Sigmoid colon (tissue), 7 donors: ENCODE measurements around the gene MFSD2B. TPM values are rescaled to one million over a fixed set of nuclear protein-coding genes. Genes with fewer than 3 reads are reported as not detected.

ENCODE experiments used
- DNase-seq: peaks from one replicate; pipeline ENCODE4 v3.0.0-alpha.2; 2019
- H3K27ac ChIP-seq, 4 donors: fragments of 200-600 bp; sonication (generic); one replicate each; pipeline ENCODE4 v1.5.1; 2016 to 2019; ENCODE audit warnings: mild to moderate bottlenecking in 1 of 4
- H3K27me3 ChIP-seq, 3 donors: fragments of 200-600 bp; sonication (generic); one replicate each; pipeline ENCODE4 v1.5.1; 2019; ENCODE audit warnings: mild to moderate bottlenecking in 1 of 3
- H3K36me3 ChIP-seq, 4 donors: fragments of 200-600 bp; sonication (generic); one replicate each; pipeline ENCODE4 v1.5.1; 2016 to 2019
- H3K4me1 ChIP-seq, 4 donors: fragments of 200-600 bp; sonication (generic); one replicate each; pipeline ENCODE4 v1.5.1; 2017 to 2019
- H3K4me3 ChIP-seq, 4 donors: fragments of 200-600 bp; sonication (generic); one replicate each; pipeline ENCODE4 v1.5.1; 2017 to 2019; ENCODE audit warnings: mild to moderate bottlenecking in 2 of 4, moderate library complexity in 1 of 4
- H3K9me3 ChIP-seq, 4 donors: fragments of 200-600 bp in 3 of 4; sonication (generic) in 3 of 4; one replicate each; pipeline versions ENCODE4 v1.5.1 to v1.6.1; 2013 to 2019
- CTCF ChIP-seq, 4 experiments: fragments of 450-650 bp in 3 of 4; fragments of 200-600 bp in 1 of 4; IDR thresholded peaks; one replicate each; pipeline ENCODE4 v1.5.1; 2016 to 2019; ENCODE audit warnings: antibody characterized with exemption in 4 of 4, mild to moderate bottlenecking in 3 of 4, moderate library complexity in 2 of 4
- EP300 ChIP-seq, 4 donors: sonication (generic); formaldehyde crosslinking; IDR thresholded peaks; one replicate each; pipeline ENCODE4 v1.6.1; 2017; ENCODE audit warnings: antibody characterized with exemption in 4 of 4
- POLR2A ChIP-seq, 2 donors: fragments of 450-650 bp; IDR thresholded peaks; one replicate each; pipeline ENCODE4 v1.6.1; 2016; ENCODE audit warnings: antibody characterized with exemption in 2 of 2, mild to moderate bottlenecking in 2 of 2, moderate library complexity in 2 of 2
- POLR2AphosphoS5 ChIP-seq, 4 donors: sonication (generic); formaldehyde crosslinking; IDR thresholded peaks; one replicate each; pipeline ENCODE4 v1.6.1; 2017; ENCODE audit warnings: antibody characterized with exemption in 4 of 4
- WGBS, 2 donors: extraction: QIAGEN DNeasy Blood & Tissue Kit; methylation state at CpG; one replicate each; pipeline ENCODE4 v1.1.7; 2013; 5-methylcytosine and 5-hydroxymethylcytosine counted together
- intact Hi-C: fragments of 100-400 bp; cut with DNase I; formaldehyde crosslinking; loops from one replicate; pipeline ENCODE4 v1.15.1; 2023
- polyA plus RNA-seq, 3 donors: library from polyadenylated mRNA; stranded (reverse); fragments of 200-250 nt; gene quantifications; one replicate each; pipeline ENCODE4 v1.2.3, GENCODE V29; 2013
- small RNA-seq, 3 donors: library from RNA; depleted of rRNA; stranded (forward); fragments of <200 nt; gene quantifications; one replicate each; pipeline ENCODE3, GENCODE V24; 2016
- total RNA-seq, 4 donors: library from RNA; depleted of rRNA; stranded (reverse); fragments of >200 nt; gene quantifications; one replicate each; pipeline ENCODE4 v1.1.0, GENCODE V29; 2016
- donor health status: healthy with polysubstance abuse.
- donor health status: Bipolar disorder and iron deficiency.
- donor health status: healthy.

MFSD2B gene
- total and polyA plus RNA-seq, 7 donors = 0.10 TPM; not detected in 6

GRCh38 chr2:24072259-24072658, 62.4 kb downstream of the MFSD2B start:
- TF ChIP-seq CTCF (IDR thresholded peaks at IDR 0.05) (no peak), POLR2A (IDR thresholded peaks at IDR 0.05) (no peak), EP300 (IDR thresholded peaks at IDR 0.05) (no peak), POLR2AphosphoS5 (IDR thresholded peaks at IDR 0.05) (no peak)

GRCh38 chr2:24073816-24074215, 63.9 kb downstream of the MFSD2B start:
- peaks cover 0 to 54% (median 6%) of the 10 kb centered on the region in 4 donors for H3K36me3 ChIP-seq
- H3K27me3 ChIP-seq = no peaks in the 10 kb centered on the region
- no peak for DNase-seq
- H3K4me3 ChIP-seq = no peak overlapping the region
- 91 to 92% methylated on average over 6 of the region's 6 CpGs for WGBS, 2 donors
- H3K9me3 ChIP-seq = no peaks in the 10 kb centered on the region
- intact Hi-C loops = no loop called here
- TF ChIP-seq CTCF (IDR thresholded peaks at IDR 0.05) = no peak
- TF ChIP-seq POLR2AphosphoS5 (IDR thresholded peaks at IDR 0.05) = no peak
- no peak for TF ChIP-seq EP300 (IDR thresholded peaks at IDR 0.05)
- no peak for TF ChIP-seq POLR2A (IDR thresholded peaks at IDR 0.05)
- no peak overlapping the region for H3K27ac ChIP-seq
- peaks cover 0 to 22% (median 20%) of the 10 kb centered on the region in 4 donors for H3K4me1 ChIP-seq

More at GRCh38 chr2:24072259-24072658, 62.4 kb downstream of the MFSD2B start:
- DNase-seq = no peak
- no peaks in the 10 kb centered on the region for H3K27me3 ChIP-seq
- intact Hi-C loops = no loop called here
- H3K9me3 ChIP-seq = no peaks in the 10 kb centered on the region
- WGBS, 2 donors = 89 to 95% methylated on average over 4 of the region's 4 CpGs
- peaks cover 0 to 15% (median 13%) of the 10 kb centered on the region in 4 donors for H3K4me1 ChIP-seq
- H3K27ac ChIP-seq = no peak overlapping the region
- peaks cover 3 to 70% (median 9%) of the 10 kb centered on the region in 4 donors for H3K36me3 ChIP-seq
- H3K4me3 ChIP-seq = no peak overlapping the region

- Histone ChIP-seq H3K36me3 (peaks cover 0 to 48% (median 6%) of the 10 kb centered on the region in 4 donors), H3K9me3 (no peaks in the 10 kb centered on the region), H3K27me3 (no peaks in the 10 kb centered on the region), H3K4me1 (peaks cover 0 to 22% (median 20%) of the 10 kb centered on the region in 4 donors), H3K4me3 (peak overlapping the region in 3 of 4 donors; percentile 52 to 88 (median 69)), H3K27ac (peak overlapping the region; percentile 91 to 96 (median 92))
- intact Hi-C loops = loop anchor here (5.0 kb wide), 1 partner anchor 417 kb away; the partner anchor contains the start of gene NCOA1
- TF ChIP-seq EP300 (IDR thresholded peaks at IDR 0.05) (no peak), POLR2AphosphoS5 (IDR thresholded peaks at IDR 0.05) (no peak), POLR2A (IDR thresholded peaks at IDR 0.05) (no peak), CTCF (IDR thresholded peaks at IDR 0.05) (no peak)
- no peak for DNase-seq
- 66 to 68% methylated on average over 5 of the region's 5 CpGs for WGBS, 2 donors
Measured at GRCh38 chr2:24075259-24075658, 65.4 kb downstream of the MFSD2B start.

Small RNA genes within 50 kb of the gene (small RNA-seq; reads per million reads assigned to genes)
- gene RN7SL610P (0 reads per million in 3 donors), gene RNU6-370P (0 reads per million in 3 donors)

Other genes starting within 250 kb of the MFSD2B start
- gene ATAD2B, start 83.0 kb upstream of the MFSD2B start, total RNA-seq = 10 to 100 TPM; 19.7 to 22.5 (median 21.0) TPM
- 1 to 10 TPM; 2.4 to 5.8 (median 3.5) TPM for gene ATAD2B, start 83.0 kb upstream of the MFSD2B start, polyA plus RNA-seq
- gene UBXN2A, start 69.6 kb upstream of the MFSD2B start, total RNA-seq = 10 to 100 TPM; 15.0 to 21.2 (median 16.3) TPM
- gene UBXN2A, start 69.6 kb upstream of the MFSD2B start, polyA plus RNA-seq = 10 to 100 TPM in 1 of 3 donors, 1 to 10 TPM in 2; 8.1 to 11.4 (median 9.5) TPM
- 10 to 100 TPM in 1 of 4 donors, 1 to 10 TPM in 3; 3.1 to 10.0 (median 6.6) TPM for gene WDCP, start 37.3 kb downstream of the MFSD2B start, total RNA-seq
- 1 to 10 TPM; 1.2 to 3.7 (median 1.8) TPM for gene WDCP, start 37.3 kb downstream of the MFSD2B start, polyA plus RNA-seq
- 1 to 10 TPM; 3.1 to 8.0 (median 5.7) TPM for gene FKBP1B, start 39.7 kb downstream of the MFSD2B start, total RNA-seq
- gene FKBP1B, start 39.7 kb downstream of the MFSD2B start, polyA plus RNA-seq = 10 to 100 TPM; 19.3 to 43.7 (median 30.6) TPM
- 100 to 1,000 TPM in 3 of 4 donors, 10 to 100 TPM in 1; 95.6 to 140 (median 135) TPM for gene SF3B6, start 66.2 kb downstream of the MFSD2B start, total RNA-seq
- 100 to 1,000 TPM; 163 to 255 (median 183) TPM for gene SF3B6, start 66.2 kb downstream of the MFSD2B start, polyA plus RNA-seq
- gene TP53I3, start 74.7 kb downstream of the MFSD2B start, total RNA-seq = 10 to 100 TPM in 2 of 4 donors, 1 to 10 TPM in 2; 3.6 to 27.7 (median 16.8) TPM
- gene TP53I3, start 74.7 kb downstream of the MFSD2B start, polyA plus RNA-seq = 100 to 1,000 TPM in 1 of 3 donors, 10 to 100 TPM in 2; 74.5 to 144 (median 88.3) TPM
- 1 to 10 TPM in 1 of 4 donors, not detected in 3; 1.9 TPM for gene PFN4, start 113.2 kb downstream of the MFSD2B start, total RNA-seq
- under 1 TPM in 1 of 3 donors, not detected in 2; 0.12 TPM for gene PFN4, start 113.2 kb downstream of the MFSD2B start, polyA plus RNA-seq
- gene FAM228B, start 113.4 kb downstream of the MFSD2B start, total RNA-seq = 10 to 100 TPM; 24.7 to 44.1 (median 37.2) TPM
- 10 to 100 TPM in 1 of 3 donors, 1 to 10 TPM in 2; 1.4 to 11.4 (median 4.7) TPM for gene FAM228B, start 113.4 kb downstream of the MFSD2B start, polyA plus RNA-seq
- gene FAM228A, start 165.0 kb downstream of the MFSD2B start, total RNA-seq = 1 to 10 TPM; 1.5 to 3.6 (median 2.0) TPM
- under 1 TPM in 1 of 3 donors, not detected in 2; 0.23 TPM for gene FAM228A, start 165.0 kb downstream of the MFSD2B start, polyA plus RNA-seq